Measurements from ENCODE around the gene LRP10.

Gene LRP10

GRCh38 chr14:22883173-22883976 is 11.8 kb downstream of the LRP10 start, which contains the start of gene REM2:
REM2 (plus strand) TSS chr14:22883222; CDS start chr14:22883288, 66 bp downstream.
- TF ChIP-seq GATA1 (IDR thresholded peaks at IDR 0.05; ENCODE audit: low read depth, low read length) (no peak), POLR2A (IDR thresholded peaks at IDR 0.05; ENCODE audit: low read length) (no peak)
- no peak for DNase-seq

- TF ChIP-seq GATA1 (IDR thresholded peaks at IDR 0.05; ENCODE audit: low read depth, low read length) (no peak), POLR2A (IDR thresholded peaks at IDR 0.05; ENCODE audit: low read length) (no peak)
- DNase-seq: no peak
Measured at GRCh38 chr14:22884076-22884737, 12.7 kb downstream of the LRP10 start.

GRCh38 chr14:22884738-22885523 is 13.4 kb downstream of the LRP10 start:
- no peak for DNase-seq
- TF ChIP-seq GATA1 (IDR thresholded peaks at IDR 0.05; ENCODE audit: low read depth, low read length) (no peak), POLR2A (IDR thresholded peaks at IDR 0.05; ENCODE audit: low read length) (no peak)

- DNase-seq: no peak
- TF ChIP-seq POLR2A (IDR thresholded peaks at IDR 0.05; ENCODE audit: low read length): no peak
- no peak for TF ChIP-seq GATA1 (IDR thresholded peaks at IDR 0.05; ENCODE audit: low read depth, low read length)
Measured at GRCh38 chr14:22885975-22886374, 14.4 kb downstream of the LRP10 start.

DNA sequence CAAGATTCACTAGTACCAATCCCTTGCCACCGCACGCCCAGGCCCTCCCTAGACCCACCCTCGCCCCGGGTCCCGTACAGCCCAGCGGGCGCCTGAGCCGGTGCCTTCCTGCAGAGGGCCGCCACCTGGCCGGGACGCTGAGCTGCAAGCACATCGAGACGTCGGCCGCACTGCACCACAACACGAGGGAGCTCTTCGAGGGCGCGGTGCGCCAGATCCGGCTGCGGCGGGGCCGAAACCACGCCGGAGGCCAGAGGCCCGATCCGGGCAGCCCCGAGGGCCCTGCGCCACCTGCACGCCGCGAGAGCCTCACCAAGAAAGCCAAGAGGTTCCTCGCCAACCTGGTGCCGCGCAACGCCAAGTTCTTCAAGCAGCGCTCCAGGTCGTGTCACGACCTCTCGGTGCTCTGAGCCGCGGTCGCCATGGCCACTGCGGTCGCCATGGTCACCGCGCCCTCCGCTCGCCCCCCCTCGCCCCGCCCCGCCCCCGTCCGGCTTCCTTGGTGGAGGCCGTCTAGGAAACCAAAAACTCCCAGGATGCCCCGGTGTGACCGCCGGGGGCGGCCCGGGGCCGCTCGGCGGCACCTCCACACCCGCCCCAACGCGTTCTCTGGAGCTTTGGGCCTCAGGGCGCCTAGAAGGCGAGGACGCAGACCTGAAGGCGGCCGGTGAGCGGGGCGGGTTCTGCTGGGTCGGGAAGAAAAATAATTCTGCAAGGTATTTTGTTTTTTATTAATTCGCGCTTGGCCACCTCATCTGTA is 15.1 kb downstream of the LRP10 start:
- TF ChIP-seq POLR2A (IDR thresholded peaks at IDR 0.05; ENCODE audit: low read length) (peak; percentile 64), GATA1 (IDR thresholded peaks at IDR 0.05; ENCODE audit: low read depth, low read length) (no peak)
- DNase-seq: peak; percentile 84 to 85

DNA sequence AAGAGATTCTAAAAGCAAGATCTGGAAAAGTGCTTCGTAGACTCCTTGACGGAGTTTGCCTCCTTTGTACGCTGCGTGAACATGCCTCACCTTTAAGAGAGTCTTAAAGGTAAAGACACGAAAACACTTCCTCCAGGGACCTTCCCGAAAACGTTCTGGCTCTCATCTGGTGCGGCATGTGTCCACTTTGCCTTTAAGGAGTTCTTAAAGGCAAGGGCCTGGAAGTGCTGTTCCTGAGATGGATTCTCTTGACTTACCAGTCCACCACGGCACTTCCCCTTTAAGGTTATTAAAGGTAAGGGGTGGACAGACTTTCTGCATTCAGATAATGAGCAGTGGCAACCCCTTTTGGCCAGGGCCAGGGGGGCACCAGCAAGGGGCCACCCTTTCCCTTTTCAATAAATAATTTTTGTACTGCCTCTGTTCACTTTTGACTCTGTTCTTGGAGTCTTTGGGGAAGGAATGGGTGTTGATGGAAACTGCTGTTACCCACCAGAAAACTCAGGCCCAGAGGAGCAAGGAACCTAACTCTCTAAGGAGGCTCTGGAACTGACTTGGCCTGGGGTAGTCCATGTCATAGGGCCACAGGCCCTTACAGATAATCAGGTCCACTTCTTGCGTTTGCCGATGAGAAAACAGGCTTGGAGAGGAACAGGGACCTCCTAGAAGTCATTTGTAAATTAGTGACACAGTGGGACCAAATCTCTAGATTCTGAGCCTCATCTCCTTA is 15.9 kb downstream of the LRP10 start:
- peak; percentile 67 to 70 for DNase-seq
- TF ChIP-seq GATA1 (IDR thresholded peaks at IDR 0.05; ENCODE audit: low read depth, low read length) (no peak), POLR2A (IDR thresholded peaks at IDR 0.05; ENCODE audit: low read length) (no peak)

DNA sequence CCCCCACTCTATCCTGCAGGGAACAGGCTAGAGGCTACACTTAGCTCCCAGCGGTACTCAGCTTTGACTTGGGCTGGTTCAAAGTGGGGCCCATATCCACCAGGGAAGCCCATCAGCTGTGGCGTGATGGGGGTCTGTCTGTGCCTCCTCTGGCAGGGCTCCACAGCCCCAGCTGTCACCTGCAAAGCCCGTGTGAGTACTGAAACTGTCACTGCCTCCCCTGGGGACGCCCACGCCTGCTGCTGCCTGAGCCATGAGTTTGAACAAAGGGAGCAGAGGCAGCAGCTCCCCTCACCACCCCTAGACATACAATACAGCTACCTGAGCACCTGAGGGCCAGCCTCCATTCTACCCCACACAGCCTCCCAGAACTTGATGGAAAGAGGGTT is 16.4 kb downstream of the LRP10 start:
- DNase-seq: no peak

DNA sequence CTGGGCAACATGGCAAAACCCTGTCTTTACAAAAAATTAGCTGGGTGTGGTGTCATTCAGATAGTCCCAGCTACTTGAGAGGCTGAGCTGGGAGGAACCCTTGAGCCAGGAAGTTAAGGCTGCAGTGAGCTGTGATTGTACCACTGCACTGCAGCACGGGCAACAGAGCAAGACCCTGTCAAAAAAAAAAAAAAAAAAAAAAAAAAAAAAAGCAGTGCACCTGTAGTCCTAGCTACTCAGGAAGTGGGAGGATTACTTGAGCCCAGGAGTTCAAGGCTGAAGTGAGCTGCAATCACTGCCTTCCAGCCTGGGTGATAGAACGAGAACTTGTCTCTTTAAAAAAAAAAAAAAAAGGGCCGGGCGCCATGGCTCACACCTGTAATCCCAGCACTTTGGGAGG is 17.1 kb downstream of the LRP10 start:
- no peak for DNase-seq
- TF ChIP-seq GATA1 (IDR thresholded peaks at IDR 0.05; ENCODE audit: low read depth, low read length): no peak
- no peak for TF ChIP-seq POLR2A (IDR thresholded peaks at IDR 0.05; ENCODE audit: low read length)

More for the DNA sequence above, 16.4 kb downstream of the LRP10 start:
- no peak for TF ChIP-seq POLR2A (IDR thresholded peaks at IDR 0.05; ENCODE audit: low read length)
- TF ChIP-seq GATA1 (IDR thresholded peaks at IDR 0.05; ENCODE audit: low read depth, low read length): no peak

- DNase-seq: no peak
- TF ChIP-seq GATA1 (IDR thresholded peaks at IDR 0.05; ENCODE audit: low read depth, low read length) (no peak), POLR2A (IDR thresholded peaks at IDR 0.05; ENCODE audit: low read length) (no peak)
Measured at GRCh38 chr14:22890416-22890815, 18.9 kb downstream of the LRP10 start.

- TF ChIP-seq GATA1 (IDR thresholded peaks at IDR 0.05; ENCODE audit: low read depth, low read length): no peak
- TF ChIP-seq POLR2A (IDR thresholded peaks at IDR 0.05; ENCODE audit: low read length): no peak
- DNase-seq: no peak
Measured at GRCh38 chr14:22892488-22892887, 20.9 kb downstream of the LRP10 start.

- no peak for DNase-seq
- no peak for TF ChIP-seq GATA1 (IDR thresholded peaks at IDR 0.05; ENCODE audit: low read depth, low read length)
- no peak for TF ChIP-seq POLR2A (IDR thresholded peaks at IDR 0.05; ENCODE audit: low read length)
Measured at GRCh38 chr14:22893706-22894105, 22.2 kb downstream of the LRP10 start.

DNA sequence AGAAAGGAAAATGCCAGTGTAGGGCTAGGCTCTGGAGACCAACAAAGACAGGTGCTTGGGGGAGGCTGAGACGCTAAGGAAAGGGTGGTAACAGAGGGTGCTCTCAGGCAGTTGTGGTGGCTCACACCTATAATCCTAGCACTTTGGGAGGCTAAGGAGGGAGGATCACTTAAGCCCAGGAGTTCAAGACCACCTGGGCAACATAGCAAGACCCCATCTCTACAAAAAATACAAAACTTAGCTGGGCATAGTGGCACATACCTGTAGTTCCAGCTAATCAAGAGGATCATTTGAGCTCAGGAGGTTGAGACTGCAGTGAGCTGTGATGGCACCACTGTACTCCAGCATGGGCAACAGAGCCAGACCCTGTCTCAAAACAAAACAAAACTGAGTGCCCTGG is 23.9 kb downstream of the LRP10 start:
- DNase-seq: no peak

DNA sequence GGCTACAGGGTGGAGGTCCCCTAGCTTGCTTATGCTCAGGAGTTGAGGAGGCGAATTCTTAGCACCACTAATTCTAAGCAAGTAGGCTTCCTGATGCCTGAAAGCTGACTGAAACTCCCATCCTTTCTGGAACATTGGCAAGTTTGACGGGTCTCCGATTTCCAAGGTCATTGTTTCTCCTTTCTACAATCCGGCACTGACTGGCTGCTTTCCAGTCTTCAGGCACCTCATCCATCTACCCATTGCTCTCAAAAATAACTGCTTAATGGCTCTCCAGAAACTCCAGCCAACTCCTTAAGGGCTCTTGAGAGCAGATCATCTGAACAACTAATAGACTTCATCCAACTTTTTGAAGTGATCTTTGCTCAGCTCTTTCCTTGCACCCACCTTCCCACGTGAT is 24.8 kb downstream of the LRP10 start:
- TF ChIP-seq GATA1 (IDR thresholded peaks at IDR 0.05; ENCODE audit: low read depth, low read length) (no peak), POLR2A (IDR thresholded peaks at IDR 0.05; ENCODE audit: low read length) (no peak)
- DNase-seq: no peak

More for the DNA sequence above, 23.9 kb downstream of the LRP10 start:
- TF ChIP-seq POLR2A (IDR thresholded peaks at IDR 0.05; ENCODE audit: low read length) (no peak), GATA1 (IDR thresholded peaks at IDR 0.05; ENCODE audit: low read depth, low read length) (no peak)
